ENCODE measurements around the gene NFATC2. TPM values are rescaled to one million over a fixed set of nuclear protein-coding genes. Genes with fewer than 3 reads are reported as not detected.

The NFATC2 gene
- total and polyA plus RNA-seq, 7 donors = 1.4 to 16.9 (median 5.0) TPM

DNA sequence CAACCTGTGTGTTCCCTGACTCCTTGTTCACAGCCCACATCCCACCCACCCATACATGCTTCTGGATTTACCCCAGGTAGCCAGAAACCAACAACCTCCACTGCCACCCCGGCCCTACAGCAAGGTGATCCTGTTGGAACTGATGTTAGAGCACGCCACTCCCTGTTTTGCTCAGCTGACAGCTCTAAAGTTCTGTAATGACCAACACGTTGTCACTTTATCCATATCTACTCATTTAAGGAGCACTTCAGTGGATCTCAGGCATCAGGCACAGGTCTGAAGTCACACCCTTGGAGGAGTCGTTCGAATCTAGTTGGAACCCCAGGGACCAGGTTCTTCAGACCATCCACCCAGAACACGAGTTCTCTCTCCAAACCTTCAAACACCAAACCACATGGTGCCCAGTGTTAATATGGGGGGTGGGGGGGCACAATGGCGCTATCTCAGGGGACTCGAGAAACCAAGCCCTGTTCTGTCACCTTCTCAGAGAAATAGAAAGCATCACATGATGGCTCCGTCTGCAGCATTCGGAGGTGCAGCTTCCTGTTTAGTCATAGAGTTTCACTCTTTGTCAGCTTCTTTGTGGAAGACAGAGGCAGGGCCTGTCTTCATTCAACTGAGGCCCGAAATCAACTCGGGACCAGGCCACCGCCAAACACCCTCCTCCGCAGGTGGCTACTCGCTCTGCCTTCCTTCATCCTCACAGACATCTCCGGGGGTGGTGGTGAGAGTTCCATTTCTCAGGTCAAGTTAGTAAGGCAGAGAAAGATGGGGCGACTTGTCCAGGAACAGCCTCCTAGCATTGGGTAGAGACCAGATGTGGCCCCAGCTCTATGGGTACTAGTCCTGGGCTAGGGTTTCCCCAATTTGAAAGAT is 142.2 kb downstream of the NFATC2 start:
- intact Hi-C loops (cut with DNase I) = no loop called here

DNA sequence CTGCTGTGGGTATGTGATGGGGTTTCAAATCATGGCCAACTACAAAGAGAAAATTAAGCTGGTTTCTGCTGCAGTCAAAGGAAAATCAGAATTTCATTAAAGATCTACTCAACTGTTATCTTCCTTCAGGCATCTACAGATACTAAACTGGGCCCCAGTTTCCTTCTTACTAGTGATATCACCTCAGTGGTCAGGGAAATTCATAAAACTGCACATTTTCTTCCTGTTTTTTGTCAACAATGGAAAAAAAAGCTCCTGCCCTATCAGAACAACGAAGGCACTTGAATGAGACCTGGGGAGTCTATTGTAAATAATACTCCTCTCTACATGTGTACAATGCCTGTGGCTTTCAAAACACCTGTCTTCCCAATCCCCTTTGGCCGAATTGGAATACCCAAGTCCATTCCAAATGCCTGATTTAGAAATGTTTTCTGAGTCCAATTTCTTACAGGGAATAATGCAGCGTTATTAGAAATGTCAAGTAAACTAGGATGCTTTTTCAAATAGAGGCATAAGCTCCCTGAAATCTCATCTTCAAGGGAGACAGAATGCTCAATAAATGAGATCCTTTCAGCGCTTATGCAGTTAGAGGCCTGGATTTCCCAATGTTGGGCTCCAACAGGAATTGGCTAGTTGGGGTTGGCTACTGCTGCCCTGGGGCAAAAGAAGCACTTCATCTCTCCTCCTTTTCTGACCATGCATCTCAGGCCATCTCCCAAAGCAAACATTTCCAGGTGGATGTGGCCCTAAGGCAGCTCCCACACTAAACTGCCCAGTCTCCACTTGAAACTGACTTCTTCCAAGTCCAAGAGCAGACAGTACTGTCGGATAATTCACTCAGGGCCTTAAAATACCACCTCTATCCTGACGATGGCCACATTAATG is 143.3 kb downstream of the NFATC2 start:
- no peaks in the 10 kb centered on the region for H3K36me3 ChIP-seq
- TF ChIP-seq POLR2A (IDR thresholded peaks at IDR 0.05) (no peak), EP300 (IDR thresholded peaks at IDR 0.05) (no peak), POLR2AphosphoS5 (IDR thresholded peaks at IDR 0.05) (no peak)
- TF ChIP-seq, protein P1, sequence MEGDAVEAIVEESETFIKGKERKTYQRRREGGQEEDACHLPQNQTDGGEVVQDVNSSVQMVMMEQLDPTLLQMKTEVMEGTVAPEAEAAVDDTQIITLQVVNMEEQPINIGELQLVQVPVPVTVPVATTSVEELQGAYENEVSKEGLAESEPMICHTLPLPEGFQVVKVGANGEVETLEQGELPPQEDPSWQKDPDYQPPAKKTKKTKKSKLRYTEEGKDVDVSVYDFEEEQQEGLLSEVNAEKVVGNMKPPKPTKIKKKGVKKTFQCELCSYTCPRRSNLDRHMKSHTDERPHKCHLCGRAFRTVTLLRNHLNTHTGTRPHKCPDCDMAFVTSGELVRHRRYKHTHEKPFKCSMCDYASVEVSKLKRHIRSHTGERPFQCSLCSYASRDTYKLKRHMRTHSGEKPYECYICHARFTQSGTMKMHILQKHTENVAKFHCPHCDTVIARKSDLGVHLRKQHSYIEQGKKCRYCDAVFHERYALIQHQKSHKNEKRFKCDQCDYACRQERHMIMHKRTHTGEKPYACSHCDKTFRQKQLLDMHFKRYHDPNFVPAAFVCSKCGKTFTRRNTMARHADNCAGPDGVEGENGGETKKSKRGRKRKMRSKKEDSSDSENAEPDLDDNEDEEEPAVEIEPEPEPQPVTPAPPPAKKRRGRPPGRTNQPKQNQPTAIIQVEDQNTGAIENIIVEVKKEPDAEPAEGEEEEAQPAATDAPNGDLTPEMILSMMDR (IDR thresholded peaks at IDR 0.05) = no peak
- H3K4me3 ChIP-seq = no peak overlapping the region
- H3K4me1 ChIP-seq = no peaks in the 10 kb centered on the region
- DNase-seq = no peak
- no peaks in the 10 kb centered on the region for H3K9me3 ChIP-seq
- H3K27me3 ChIP-seq = no peaks in the 10 kb centered on the region
- no peak overlapping the region for H3K27ac ChIP-seq
- 88 to 89% methylated on average over 6 of the region's 6 CpGs for WGBS, 2 donors
- intact Hi-C loops (cut with DNase I) = no loop called here

More for the DNA sequence above, 142.2 kb downstream of the NFATC2 start:
- 65 to 85% methylated on average over 17 of the region's 17 CpGs for WGBS, 2 donors
- TF ChIP-seq EP300 (IDR thresholded peaks at IDR 0.05) (no peak), POLR2A (IDR thresholded peaks at IDR 0.05) (no peak), POLR2AphosphoS5 (IDR thresholded peaks at IDR 0.05) (no peak)
- TF ChIP-seq, protein P1 (IDR thresholded peaks at IDR 0.05) = no peak
- no peak overlapping the region for H3K4me3 ChIP-seq
- H3K27me3 ChIP-seq = no peaks in the 10 kb centered on the region
- no peak overlapping the region for H3K27ac ChIP-seq
- no peaks in the 10 kb centered on the region for H3K9me3 ChIP-seq
- no peak for DNase-seq
- no peaks in the 10 kb centered on the region for H3K36me3 ChIP-seq
- no peaks in the 10 kb centered on the region for H3K4me1 ChIP-seq

DNA sequence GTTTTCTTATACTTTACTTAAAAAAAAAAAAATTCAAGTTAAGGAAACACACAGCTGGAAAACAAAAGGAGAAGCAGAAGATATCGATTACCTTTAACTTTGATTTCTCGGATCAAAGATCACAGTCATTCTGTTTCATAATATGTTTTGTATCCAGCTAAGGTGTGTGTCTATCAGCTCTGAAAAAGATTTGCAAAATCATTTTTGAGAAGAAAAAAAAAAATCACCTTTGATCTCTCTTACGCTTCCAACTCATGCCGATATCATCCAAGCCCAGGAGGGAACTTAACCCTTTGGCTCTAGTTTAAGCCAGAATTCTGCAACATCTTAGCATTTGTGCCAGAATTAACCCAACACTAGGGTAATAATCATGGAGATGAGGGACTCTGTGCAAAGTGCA is 144.0 kb downstream of the NFATC2 start:
- Histone ChIP-seq H3K36me3 (no peaks in the 10 kb centered on the region), H3K4me1 (no peaks in the 10 kb centered on the region), H3K9me3 (no peaks in the 10 kb centered on the region), H3K27me3 (no peaks in the 10 kb centered on the region), H3K4me3 (no peak overlapping the region), H3K27ac (no peak overlapping the region)
- intact Hi-C loops (cut with DNase I) = no loop called here
- DNase-seq = no peak
- 91 to 95% methylated on average over 4 of the region's 4 CpGs for WGBS, 2 donors
- no peak for TF ChIP-seq POLR2AphosphoS5 (IDR thresholded peaks at IDR 0.05)
- TF ChIP-seq POLR2A (IDR thresholded peaks at IDR 0.05) = no peak
- TF ChIP-seq, protein P1 (IDR thresholded peaks at IDR 0.05) = no peak
- no peak for TF ChIP-seq EP300 (IDR thresholded peaks at IDR 0.05)

DNA sequence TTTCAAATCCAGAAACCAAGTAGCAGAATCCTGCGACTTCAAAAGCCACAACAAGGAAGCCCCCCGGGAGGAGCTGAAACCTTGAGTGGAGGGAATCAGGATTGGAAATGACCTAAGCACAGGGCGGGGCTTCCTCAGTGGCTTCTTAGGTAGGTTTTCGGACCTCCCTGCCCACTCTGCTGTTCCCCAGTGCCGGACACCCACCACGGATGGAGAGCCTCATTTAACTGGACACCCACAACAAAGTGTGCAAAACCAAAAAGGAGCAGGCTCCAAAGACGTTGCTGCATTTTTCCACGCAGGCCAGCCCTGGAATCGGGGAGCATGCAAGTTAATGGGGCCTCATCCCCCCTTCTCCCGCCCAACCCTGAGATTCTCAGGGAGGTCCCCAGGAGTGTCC is 144.4 kb downstream of the NFATC2 start:
- H3K4me3 ChIP-seq = no peak overlapping the region
- TF ChIP-seq POLR2A (IDR thresholded peaks at IDR 0.05) (no peak), EP300 (IDR thresholded peaks at IDR 0.05) (no peak), POLR2AphosphoS5 (IDR thresholded peaks at IDR 0.05) (no peak)
- TF ChIP-seq, protein P1 (IDR thresholded peaks at IDR 0.05) = no peak
- DNase-seq = no peak
- intact Hi-C loops (cut with DNase I) = no loop called here
- no peak overlapping the region for H3K27ac ChIP-seq
- no peaks in the 10 kb centered on the region for H3K36me3 ChIP-seq
- H3K9me3 ChIP-seq = no peaks in the 10 kb centered on the region
- no peaks in the 10 kb centered on the region for H3K27me3 ChIP-seq
- WGBS, 2 donors = 93 to 95% methylated on average over 10 of the region's 10 CpGs
- no peaks in the 10 kb centered on the region for H3K4me1 ChIP-seq
